H1 (cell line): ENCODE measurements around the gene FRY. TPM values are rescaled to one million over a fixed set of nuclear protein-coding genes. Genes with fewer than 3 reads are reported as not detected.

Experiments
- CTCF ChIA-PET: fragments of 300-600 bp; sonication (Branson Sonifier 250); formaldehyde crosslinking; loops from one replicate; lab custom pipeline; 2021; ENCODE audit not compliant: partially characterized antibody; lab: Charles Lee
- POLR2A ChIA-PET: fragments of 300-600 bp; sonication (Branson Sonifier 250); formaldehyde crosslinking; loops from one replicate; lab custom pipeline; 2021; ENCODE audit warnings: inconsistent platforms; ENCODE audit not compliant: partially characterized antibody; lab: Charles Lee
- DNase-seq, 2 experiments: peaks; one replicate each; pipeline versions ENCODE4 v3.0.0 to v3.0.0-alpha.2; 2010 to 2022; ENCODE audit warnings: low spot score in 2 of 2, low read depth in 1 of 2, mixed read lengths in 1 of 2
- FAIRE-seq: peaks from 2 replicates; lab custom pipeline; 2011; peaks lifted over from hg19 to GRCh38; lab: Jason Lieb, UNC
- H2AFZ ChIP-seq: 2 replicates; pipeline ENCODE4 v1.8.1; 2012; ENCODE audit warnings: low read length, inconsistent platforms
- H2AK5ac ChIP-seq: 2 replicates; pipeline ENCODE4 v1.6.1; 2013; ENCODE audit warnings: low read depth, low read length
- H2BK120ac ChIP-seq: replicated peaks from 2 replicates; pipeline ENCODE3; 2013; ENCODE audit warnings: low read depth, low read length, inconsistent platforms
- H2BK12ac ChIP-seq: 2 replicates; pipeline ENCODE4 v1.6.1; 2013; ENCODE audit warnings: low read depth, low read length
- H2BK15ac ChIP-seq: 2 replicates; pipeline ENCODE4 v1.6.1; 2013; ENCODE audit warnings: low read length
- H2BK20ac ChIP-seq: 2 replicates; pipeline ENCODE4 v1.6.1; 2013; ENCODE audit warnings: low read length
- H2BK5ac ChIP-seq: 2 replicates; pipeline ENCODE4 v1.6.1; 2013; ENCODE audit warnings: low read depth, low read length
- H3K14ac ChIP-seq: 2 replicates; pipeline ENCODE4 v1.6.1; 2013; ENCODE audit warnings: inconsistent platforms; ENCODE audit not compliant: insufficient read length
- H3K18ac ChIP-seq: 2 replicates; pipeline ENCODE4 v1.6.1; 2013; ENCODE audit warnings: low read length; ENCODE audit errors: extremely low read depth
- H3K23ac ChIP-seq: 2 replicates; pipeline ENCODE4 v1.6.1; 2013; ENCODE audit warnings: inconsistent platforms; ENCODE audit not compliant: insufficient read length
- H3K23me2 ChIP-seq: 2 replicates; pipeline ENCODE4 v1.6.1; 2013; ENCODE audit warnings: low read depth, low read length
- H3K27ac ChIP-seq: 2 replicates; pipeline ENCODE4 v1.6.1; 2011; ENCODE audit warnings: low read depth, low read length, inconsistent platforms
- H3K27me3 ChIP-seq, 4 experiments: replicated peaks in 1 of 4; 1 replicate in 1 of 4; 2 replicates in 3 of 4; pipeline versions ENCODE4 v1.6.1 to v1.8.1; 2011 to 2013; ENCODE audit warnings: low read length in 3 of 4, mild to moderate bottlenecking in 3 of 4, inconsistent platforms in 2 of 4, mixed read lengths in 2 of 4, moderate library complexity in 1 of 4; ENCODE audit not compliant: control insufficient read depth in 3 of 4, insufficient read depth in 3 of 4; ENCODE audit errors: extremely low read depth in 1 of 4
- H3K36me3 ChIP-seq, 4 experiments: 2 replicates each; pipeline versions ENCODE4 v1.6.1 to v1.8.1; 2011 to 2013; ENCODE audit warnings: mild to moderate bottlenecking in 4 of 4, low read length in 3 of 4, moderate library complexity in 2 of 4, control low read depth in 1 of 4, inconsistent platforms in 1 of 4; ENCODE audit not compliant: insufficient read depth in 4 of 4, control insufficient read depth in 2 of 4
- H3K4ac ChIP-seq: replicated peaks from 2 replicates; pipeline ENCODE3; 2013; ENCODE audit warnings: low read length, low read depth, mixed read lengths, inconsistent platforms; ENCODE audit not compliant: insufficient read length
- H3K4me1 ChIP-seq, 4 experiments: replicated peaks in 1 of 4; 1 replicate in 1 of 4; 2 replicates in 3 of 4; pipeline versions ENCODE4 v1.6.1 to v1.8.1; 2011 to 2013; ENCODE audit warnings: low read length in 3 of 4, inconsistent platforms in 2 of 4, mixed read lengths in 1 of 4; ENCODE audit not compliant: insufficient read depth in 4 of 4, control insufficient read depth in 3 of 4
- H3K4me2 ChIP-seq, 2 experiments: 2 replicates each; pipeline versions ENCODE4 v1.6.1 to v1.8.1; 2011 to 2013; ENCODE audit warnings: low read depth in 2 of 2, low read length in 2 of 2, control low read depth in 1 of 2, inconsistent platforms in 1 of 2, mild to moderate bottlenecking in 1 of 2; ENCODE audit not compliant: insufficient read depth in 1 of 2
- H3K4me3 ChIP-seq, 4 experiments: fragments of 200-600, 300-600 bp in 1 of 4; sonication (generic), shearing (Covaris generic), sonication (Bioruptor Twin) in 1 of 4; 2 replicates each; pipeline versions ENCODE4 v1.5.1 to v1.8.1; 2011 to 2016; ENCODE audit warnings: low read length in 4 of 4, low read depth in 3 of 4, control low read depth in 2 of 4, inconsistent platforms in 2 of 4, mild to moderate bottlenecking in 2 of 4, mixed read lengths in 1 of 4, moderate library complexity in 1 of 4; ENCODE audit not compliant: insufficient read depth in 2 of 4; ENCODE audit errors: extremely low read depth in 1 of 4
- H3K56ac ChIP-seq: replicated peaks from 2 replicates; pipeline ENCODE3; 2013; ENCODE audit warnings: low read depth, mild to moderate bottlenecking, mixed read lengths, low read length, inconsistent platforms; ENCODE audit not compliant: insufficient read length
- H3K79me1 ChIP-seq: 2 replicates; pipeline ENCODE4 v1.6.1; 2013; ENCODE audit warnings: low read depth, low read length, control low read depth
- H3K79me2 ChIP-seq, 2 experiments: 2 replicates each; pipeline versions ENCODE4 v1.6.1 to v1.8.1; 2012 to 2013; ENCODE audit warnings: low read length in 2 of 2, mild to moderate bottlenecking in 2 of 2, inconsistent platforms in 1 of 2; ENCODE audit not compliant: insufficient read depth in 2 of 2, control insufficient read depth in 1 of 2
- H3K9ac ChIP-seq, 4 experiments: replicated peaks in 1 of 4; 1 replicate in 1 of 4; 2 replicates in 3 of 4; pipeline versions ENCODE4 v1.6.1 to v1.8.1; 2011 to 2013; ENCODE audit warnings: low read depth in 3 of 4, low read length in 3 of 4, control low read depth in 2 of 4, mild to moderate bottlenecking in 2 of 4, moderate library complexity in 2 of 4, inconsistent platforms in 1 of 4; ENCODE audit errors: extremely low read depth in 1 of 4
- H3K9me3 ChIP-seq, 2 experiments: 2 replicates each; pipeline versions ENCODE4 v1.6.1 to v1.8.1; 2012 to 2013; ENCODE audit warnings: mild to moderate bottlenecking in 2 of 2, moderate library complexity in 2 of 2, control low read depth in 1 of 2, inconsistent platforms in 1 of 2, low read depth in 1 of 2, low read length in 1 of 2, mixed read lengths in 1 of 2; ENCODE audit not compliant: insufficient read depth in 2 of 2
- H4K20me1 ChIP-seq, 2 experiments: replicated peaks in 1 of 2; 2 replicates each; pipeline versions ENCODE3 to v1.8.1; 2011 to 2013; ENCODE audit warnings: inconsistent platforms in 2 of 2, low read length in 2 of 2, mild to moderate bottlenecking in 1 of 2; ENCODE audit not compliant: insufficient read depth in 2 of 2, control insufficient read depth in 1 of 2
- H4K5ac ChIP-seq: 2 replicates; pipeline ENCODE4 v1.6.1; 2013; ENCODE audit warnings: low read length, low read depth, mixed read lengths, inconsistent platforms; ENCODE audit not compliant: insufficient read length
- H4K8ac ChIP-seq: 2 replicates; pipeline ENCODE4 v1.8.0; 2013; ENCODE audit warnings: mild to moderate bottlenecking, moderate library complexity, low read length, inconsistent platforms; ENCODE audit not compliant: insufficient read depth; ENCODE audit errors: extremely low read depth
- H4K91ac ChIP-seq: replicated peaks from 2 replicates; pipeline ENCODE3; 2013; ENCODE audit warnings: low read length, mixed read lengths, inconsistent platforms; ENCODE audit not compliant: insufficient read length
- CEBPB ChIP-seq: IDR thresholded peaks from 2 replicates; pipeline ENCODE4 v1.6.1; 2012; ENCODE audit warnings: low read depth, low read length
- CREB1 ChIP-seq: IDR thresholded peaks from 2 replicates; pipeline ENCODE4 v1.6.1; 2012; ENCODE audit warnings: inconsistent platforms
- GABPA ChIP-seq: IDR thresholded peaks from 2 replicates; pipeline ENCODE4 v1.6.1; 2011; ENCODE audit warnings: mild to moderate bottlenecking, low read length, moderate library complexity, borderline replicate concordance; ENCODE audit not compliant: insufficient read depth
- HDAC6 ChIP-seq: IDR thresholded peaks from one replicate; pipeline ENCODE4 v1.7.1; 2012; ENCODE audit warnings: low read depth, mild to moderate bottlenecking, inconsistent platforms, low read length, moderate library complexity
- JUN ChIP-seq: IDR thresholded peaks from 2 replicates; pipeline ENCODE4 v1.6.1; 2011; ENCODE audit warnings: low read depth, mild to moderate bottlenecking, improper control_type of control experiment, low read length
- KDM4A ChIP-seq: IDR thresholded peaks from one replicate; pipeline ENCODE4 v1.7.1; 2012; ENCODE audit warnings: low read depth, mild to moderate bottlenecking, moderate library complexity, low read length, inconsistent platforms; ENCODE audit not compliant: severe bottlenecking
- MAFK ChIP-seq: IDR thresholded peaks from 2 replicates; pipeline ENCODE4 v1.6.1; 2012; ENCODE audit warnings: low read depth, mild to moderate bottlenecking, improper control_type of control experiment, low read length
- SIN3A ChIP-seq, 2 experiments: IDR thresholded peaks in 1 of 2; conservative IDR thresholded peaks in 1 of 2; 2 replicates each; pipeline ENCODE4 v1.6.1; 2011 to 2012; ENCODE audit warnings: low read length in 2 of 2, improper control_type of control experiment in 1 of 2, low read depth in 1 of 2, mild to moderate bottlenecking in 1 of 2
- SIRT6 ChIP-seq: IDR thresholded peaks from one replicate; pipeline ENCODE4 v1.7.1; 2012; ENCODE audit warnings: low read length, inconsistent platforms
- SRF ChIP-seq: IDR thresholded peaks from 2 replicates; pipeline ENCODE4 v1.6.1; 2011; ENCODE audit warnings: mild to moderate bottlenecking, low read depth, low read length, moderate library complexity
- SUZ12 ChIP-seq: fragments of 200-600 bp; sonication (generic); IDR thresholded peaks from 2 replicates; pipeline ENCODE4 v1.6.1; 2012; ENCODE audit warnings: mild to moderate bottlenecking, inconsistent platforms, low read length, moderate library complexity, mixed read lengths
- WGBS, 2 experiments: shearing (Covaris generic) in 1 of 2; methylation state at CpG; one replicate each; pipeline versions ENCODE4 v1.1.6 to v1.1.7; 2013 to 2015; ENCODE audit warnings: low lambda C conversion rate in 2 of 2, mixed read lengths in 2 of 2, inconsistent platforms in 1 of 2, low coverage in 1 of 2, missing lambda C conversion rate in 1 of 2; ENCODE audit not compliant: insufficient replicate concordance in 2 of 2, insufficient coverage in 1 of 2, insufficient read length in 1 of 2; ENCODE audit errors: extremely low coverage in 1 of 2, missing lambda C conversion rate in 1 of 2; 5-methylcytosine and 5-hydroxymethylcytosine counted together
- polyA plus RNA-seq, 7 experiments: library from polyadenylated mRNA; depleted of rRNA in 3 of 7; stranded (reverse) in 5 of 7; unstranded in 2 of 7; fragments of >200 nt in 5 of 7; fragments of 200-250 nt in 2 of 7; gene quantifications; 1 replicate in 5 of 7; 2 replicates in 1 of 7; 4 replicates in 1 of 7; pipeline versions ENCODE4 v1.2.1 to v1.2.3, GENCODE V29; 2011 to 2013; ENCODE audit warnings: missing spikeins in 2 of 7, mixed read lengths in 2 of 7
- total RNA-seq: library from RNA; stranded (reverse); fragmentation: NEBNext Ultra II Directional; extraction: Animal tissue kit (Norgen Biotek cat#: 25700); gene quantifications from 2 replicates; pipeline ENCODE4 v1.2.1, GENCODE V29; 2021

Gene FRY
- total and polyA plus RNA-seq, 2 of the 8 experiments (the other 6 are each of a cell fraction or from before 2014, with no cell fraction given) = 4.3 to 9.2 TPM

GRCh38 chr13:32121316-32121715, 89.7 kb downstream of the FRY start:
- Histone ChIP-seq H2BK12ac (no peak overlapping the region), H4K5ac (no peak overlapping the region), H4K8ac (no peak overlapping the region), H3K27ac (no peak overlapping the region), H2BK5ac (no peak overlapping the region), H2BK20ac (no peak overlapping the region), H3K56ac (no peak overlapping the region), H3K79me1 (no peaks in the 10 kb centered on the region), H3K4ac (no peak overlapping the region), H3K9ac (no peak overlapping the region), H3K4me3 (no peak overlapping the region), H4K91ac (no peak overlapping the region), H3K36me3 (no peaks in the 10 kb centered on the region; a peak in 1 of 8 replicates), H3K14ac (no peak overlapping the region)
- DNase-seq = no peak
- 88% methylated on average over 3 of the region's 3 CpGs; no CpG with 5 or more reads in 1 of the 2 experiments for WGBS, 2 experiments
- TF ChIP-seq SIN3A (conservative IDR thresholded peaks at IDR 0.05 in 1 of 2, IDR thresholded peaks at IDR 0.05 in 1 of 2; ENCODE audit: low read depth in 1 of 2, low read length in 2 of 2) = no peak
- no peak for TF ChIP-seq KDM4A
- no peak for TF ChIP-seq SRF
- TF ChIP-seq CREB1 = no peak
- no peak for TF ChIP-seq SUZ12
- no peak for TF ChIP-seq JUN
- no peak for TF ChIP-seq GABPA
- TF ChIP-seq HDAC6 = no peak
- no peak for TF ChIP-seq SIRT6
- TF ChIP-seq MAFK = no peak
- no peak for TF ChIP-seq CEBPB
- TF ChIP-seq, all 59 proteins: peak for 0
- H2AK5ac ChIP-seq = no peak overlapping the region
- H3K4me1 ChIP-seq = no peaks in the 10 kb centered on the region
- ChIA-PET POLR2A (no interaction called here), CTCF (no interaction called here)
- no peaks in the 10 kb centered on the region for H3K23me2 ChIP-seq
- peaks cover 0 to 2% (median 0%) of the 10 kb centered on the region in 4 experiments; a peak in 1 of 7 replicates for H3K27me3 ChIP-seq
- H2BK120ac ChIP-seq = no peak overlapping the region
- H3K4me2 ChIP-seq = no peak overlapping the region
- no peak overlapping the region for H2BK15ac ChIP-seq
- H2AFZ ChIP-seq = no peak overlapping the region
- FAIRE-seq = no peak
- no peak overlapping the region for H3K18ac ChIP-seq
- no peaks in the 10 kb centered on the region; a peak in 1 of 4 replicates for H3K9me3 ChIP-seq
- H4K20me1 ChIP-seq = no peaks in the 10 kb centered on the region
- no peaks in the 10 kb centered on the region for H3K79me2 ChIP-seq
- no peak overlapping the region for H3K23ac ChIP-seq
